Right lung (tissue), 5 donors: ENCODE data around the gene IFT57. TPM values are rescaled to one million over a fixed set of nuclear protein-coding genes. Genes with fewer than 3 reads are reported as not detected.
A peak's percentile ranks its signal among the peaks of the same experiment; 100 is the strongest.

Source experiments
- DNase-seq, 2 donors: peaks; one replicate each; pipeline ENCODE4 v3.0.0-alpha.2; 2013
- polyA plus RNA-seq, 5 donors: library from polyadenylated mRNA; unstranded; fragments of 120-200 nt; gene quantifications; one replicate each; pipeline versions ENCODE4 v1.2.1 to v1.2.3, GENCODE V29; 2013; ENCODE audit warnings: inconsistent platforms in 1 of 5, low replicate concordance in 1 of 5; ENCODE audit not compliant: insufficient read length in 5 of 5, insufficient read depth in 1 of 5

Gene IFT57
- polyA plus RNA-seq, 5 donors: 71.2 to 86.0 (median 79.0) TPM

DNA sequence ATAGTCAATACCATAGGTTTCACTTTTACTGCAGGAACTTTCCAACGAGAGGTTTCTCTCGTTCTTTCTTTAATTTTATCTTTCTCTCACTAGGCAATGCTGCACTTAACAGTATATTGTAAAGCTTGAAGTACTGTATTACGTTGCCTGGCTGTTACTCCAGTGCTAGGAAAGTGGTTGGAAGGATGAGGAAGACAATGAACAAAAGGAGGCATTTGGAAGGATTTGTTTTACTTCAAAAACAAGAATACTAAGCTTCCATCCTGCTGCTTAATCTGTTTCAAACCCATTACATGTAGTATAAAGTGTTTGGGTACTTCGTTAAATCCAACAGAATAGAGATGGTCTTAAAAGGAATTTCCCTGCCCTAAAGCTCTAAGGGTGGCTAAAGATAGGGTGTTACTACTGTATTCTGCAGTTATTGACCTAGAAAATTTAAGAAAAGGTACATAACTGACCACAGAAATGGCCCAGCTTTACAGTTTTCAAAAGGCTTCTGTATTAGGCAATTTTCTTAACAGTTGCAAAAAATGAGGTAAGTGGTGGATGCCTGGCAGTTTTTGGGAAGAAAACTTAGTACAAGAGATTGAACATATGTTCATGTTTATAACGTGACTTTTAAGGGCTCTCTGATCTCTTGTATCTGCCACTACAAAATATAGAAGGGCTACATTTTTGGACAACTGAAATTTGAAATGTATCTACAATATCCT is 785 bp upstream of the IFT57 start:
- DNase-seq: peak; percentile 28 to 33

DNA sequence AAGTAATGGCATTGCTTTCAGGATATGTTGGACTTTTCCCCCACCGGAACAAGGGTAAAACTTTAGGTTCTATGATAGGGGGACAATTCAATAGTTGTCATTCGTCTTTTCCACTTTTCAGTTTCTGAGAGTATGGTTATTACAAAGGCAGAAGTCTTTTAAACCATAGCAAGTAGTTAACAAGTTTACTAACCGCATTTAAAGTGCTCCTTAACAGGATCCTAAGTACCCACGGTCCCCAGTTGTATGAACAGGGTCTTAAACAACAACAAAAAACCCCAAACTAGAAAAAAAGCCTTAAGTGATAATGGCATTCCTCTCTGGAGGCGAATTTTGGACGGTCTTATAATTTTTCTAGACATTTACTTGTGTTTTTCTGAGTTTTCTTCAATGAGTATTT is 831 bp downstream of the IFT57 start:
- peak in 1 of 2 donors; percentile 17 for DNase-seq

DNA sequence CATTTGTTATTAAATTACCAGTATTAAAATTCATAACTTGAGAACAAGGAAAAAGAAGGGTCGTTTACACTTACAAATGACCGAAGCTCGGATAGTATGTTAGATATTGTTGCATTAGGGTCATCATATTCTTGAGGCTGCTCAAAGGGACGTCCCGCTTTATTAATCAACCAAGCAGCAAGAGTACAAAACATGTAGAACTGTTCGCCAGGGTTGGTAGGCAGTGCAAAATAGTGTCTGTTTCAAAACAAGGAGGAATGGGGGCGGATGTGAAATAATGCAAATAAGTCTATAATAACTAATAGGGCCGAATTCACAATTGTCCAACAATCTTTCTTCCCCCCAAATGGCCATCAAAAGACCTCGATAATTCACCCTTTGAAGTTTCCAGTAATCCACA is 2.9 kb downstream of the IFT57 start:
- no peak for DNase-seq

DNA sequence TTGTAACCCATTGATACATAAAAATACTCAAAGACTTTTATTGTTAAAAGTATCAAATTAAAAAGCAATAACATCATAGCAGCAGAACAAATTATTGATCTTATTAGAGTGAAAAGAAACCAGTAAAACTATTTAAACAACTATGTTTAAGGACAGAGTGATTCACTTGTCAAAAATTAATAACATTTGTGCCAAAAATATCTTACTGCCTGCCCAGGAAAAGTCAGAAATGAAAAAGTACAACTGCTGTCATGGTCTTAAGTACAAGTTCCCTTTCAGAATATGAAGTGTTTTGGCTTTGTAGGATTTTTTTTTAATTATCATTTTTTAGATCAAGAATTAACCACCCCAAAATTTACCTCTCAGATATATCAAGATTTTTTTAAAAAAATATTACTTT is 3.4 kb downstream of the IFT57 start:
- DNase-seq: no peak

DNA sequence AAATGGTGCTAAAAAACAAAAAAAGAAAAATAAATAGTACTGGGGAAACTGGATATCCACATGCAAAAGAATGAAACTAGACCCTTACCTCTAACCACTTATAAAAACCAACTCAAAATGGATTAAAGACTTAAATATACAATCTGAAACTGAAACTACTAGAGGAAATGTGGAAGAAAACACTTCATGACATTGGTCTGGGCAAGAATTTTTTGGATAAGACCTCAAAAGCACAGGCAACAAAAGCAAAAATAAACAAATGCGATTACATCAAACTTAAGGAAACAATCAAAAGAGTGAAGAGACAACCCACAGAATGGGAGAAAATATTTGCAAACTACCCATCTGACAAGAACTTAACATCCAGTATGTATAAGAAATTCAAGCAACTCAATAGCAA is 6.4 kb downstream of the IFT57 start:
- no peak for DNase-seq

DNA sequence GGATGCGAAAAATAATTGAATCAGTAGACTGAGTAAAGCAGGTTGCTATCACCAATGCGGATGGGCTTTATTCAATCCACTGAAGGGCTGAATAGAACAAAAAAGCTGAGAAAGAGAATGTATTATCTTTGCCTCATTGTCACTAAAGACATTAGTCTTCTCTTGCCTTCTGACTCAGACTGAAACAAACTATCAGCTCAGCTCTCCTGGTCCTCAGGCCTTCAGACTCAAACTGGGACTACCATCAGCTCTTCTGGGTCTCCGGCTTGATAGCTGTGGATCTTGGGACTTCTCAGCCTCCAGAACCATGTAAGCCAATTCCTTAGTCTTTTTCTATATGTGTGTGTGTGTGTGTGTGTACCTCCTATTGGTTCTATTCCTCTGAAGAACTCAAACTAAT is 12.6 kb downstream of the IFT57 start:
- no peak for DNase-seq

DNA sequence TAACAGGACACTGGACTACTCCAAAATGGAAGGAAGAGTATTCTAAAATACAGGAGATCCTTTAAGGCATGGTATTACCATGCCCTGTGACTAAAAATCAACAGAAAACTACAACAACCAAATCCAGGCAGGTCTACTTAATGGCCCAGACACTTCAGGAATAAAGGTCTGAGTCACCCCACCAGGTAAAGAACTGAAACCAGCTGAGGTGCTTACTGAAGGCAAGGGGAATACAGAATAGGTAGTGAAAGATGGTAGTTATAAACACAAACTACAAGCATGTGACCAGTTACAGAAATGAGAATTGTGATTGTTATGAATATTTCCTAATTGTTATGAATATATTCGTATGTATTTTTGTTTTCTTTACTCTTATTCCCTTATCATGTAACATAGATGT is 13.4 kb downstream of the IFT57 start:
- no peak for DNase-seq

DNA sequence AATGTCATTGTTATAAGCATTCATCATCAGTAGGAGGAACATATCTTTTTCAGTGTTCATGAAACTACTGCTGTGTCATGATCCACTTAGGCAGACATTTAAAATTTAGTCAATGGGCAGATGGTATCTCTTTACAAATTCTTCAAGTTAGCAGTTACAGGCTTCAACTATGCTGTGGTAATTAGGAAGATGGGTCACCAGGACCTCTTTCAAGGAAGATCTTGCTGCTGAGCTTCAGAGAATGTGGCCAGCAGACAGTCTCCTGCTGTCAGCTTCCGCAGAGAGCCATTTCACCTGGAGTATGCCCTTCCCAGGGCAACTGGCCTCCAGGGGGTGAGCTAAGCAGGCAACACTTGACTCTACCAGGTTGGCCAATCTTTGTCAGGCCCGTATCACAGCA is 19.4 kb downstream of the IFT57 start:
- no peak for DNase-seq

DNA sequence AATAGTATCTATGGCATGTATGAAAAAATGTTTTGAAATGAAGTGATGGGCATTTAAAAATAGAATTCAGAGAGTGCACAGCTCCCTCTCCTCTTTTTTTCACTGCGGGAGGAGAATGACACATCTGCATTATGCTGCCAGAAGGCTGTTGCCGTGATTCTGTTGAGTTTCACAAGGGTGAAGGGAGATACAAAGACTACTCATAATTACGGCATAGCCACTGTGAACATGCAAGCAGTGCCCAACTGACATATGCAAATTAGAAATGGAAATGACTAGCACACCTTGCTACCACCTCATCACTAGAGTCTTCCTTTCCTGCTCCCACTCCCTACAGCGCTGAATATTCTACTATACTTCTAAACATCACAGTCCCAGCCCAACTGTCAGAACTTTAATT is 20.1 kb downstream of the IFT57 start:
- no peak for DNase-seq

DNA sequence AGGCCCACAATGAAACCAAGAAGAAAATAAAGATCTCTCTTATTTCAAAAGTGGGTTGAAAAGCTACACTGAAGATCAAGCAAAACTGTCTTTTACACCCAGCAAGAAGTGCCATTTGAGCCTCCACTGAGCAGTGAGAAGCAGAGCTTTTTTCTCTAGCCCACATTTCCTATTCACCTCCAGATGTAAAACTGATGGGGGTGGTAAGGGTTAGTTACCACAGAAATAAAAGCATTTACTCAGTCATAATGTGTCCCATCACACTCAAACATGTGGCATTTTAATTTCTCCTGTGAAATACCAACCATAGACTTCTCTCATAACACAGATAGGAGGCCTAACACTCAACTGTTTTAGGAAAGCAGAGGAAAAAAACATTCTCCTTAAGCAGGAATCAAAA is 21.0 kb downstream of the IFT57 start:
- no peak for DNase-seq

DNA sequence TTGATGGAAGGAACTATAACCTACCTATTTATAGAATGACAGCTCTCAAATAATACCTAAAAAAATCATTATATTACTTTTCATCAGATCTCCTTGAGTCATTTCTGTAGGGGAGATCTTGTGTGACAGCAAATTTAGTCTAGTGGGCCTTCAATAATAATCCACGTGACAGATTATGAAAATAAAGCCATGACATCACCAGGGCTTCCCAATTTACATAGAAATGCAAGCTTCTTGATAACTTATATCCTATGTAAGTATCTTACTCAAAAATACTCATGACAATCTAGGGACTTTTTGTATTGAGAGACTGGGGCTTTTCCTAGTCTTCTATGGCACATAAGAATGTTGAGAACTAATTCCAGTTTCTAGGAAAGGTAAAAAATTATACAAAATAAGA is 21.6 kb downstream of the IFT57 start:
- DNase-seq: no peak

DNA sequence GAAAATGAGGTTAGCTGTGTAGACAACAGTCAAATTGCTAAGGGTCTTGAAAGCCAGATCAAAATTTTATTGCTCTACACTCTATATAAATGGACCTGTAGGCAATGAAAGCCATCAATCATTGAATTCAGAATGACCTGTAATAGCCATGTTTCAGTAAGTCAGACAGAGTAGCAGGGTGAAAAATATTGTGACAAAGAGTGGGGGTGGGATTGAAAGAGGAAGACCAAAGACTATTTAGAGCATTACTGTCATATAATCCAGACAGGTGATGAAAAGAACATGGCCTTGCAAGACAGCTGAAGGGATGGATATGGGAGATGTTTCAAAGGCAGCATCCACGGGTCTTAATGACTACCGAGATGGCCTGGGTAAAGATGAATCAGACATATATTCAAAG is 22.2 kb downstream of the IFT57 start:
- DNase-seq: no peak

DNA sequence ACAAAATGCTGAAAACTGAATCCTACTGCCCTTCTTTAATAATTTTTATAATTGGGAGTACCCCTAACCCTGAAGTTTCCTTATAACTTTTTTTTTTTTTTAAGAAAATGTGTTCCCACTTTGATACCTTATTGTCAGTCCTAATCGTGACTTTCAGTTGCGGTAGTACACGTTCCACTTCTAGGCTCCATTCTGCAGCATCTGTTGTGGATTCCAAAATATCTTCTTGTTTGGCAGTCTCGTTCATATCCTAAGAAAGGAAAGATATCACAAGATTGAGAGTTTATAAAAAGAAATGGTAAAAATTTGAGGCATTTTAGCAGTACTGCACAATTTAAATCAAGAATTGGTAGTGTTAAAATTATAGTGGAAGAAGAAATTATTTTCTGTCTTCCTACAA is 30.8 kb downstream of the IFT57 start:
- no peak for DNase-seq

DNA sequence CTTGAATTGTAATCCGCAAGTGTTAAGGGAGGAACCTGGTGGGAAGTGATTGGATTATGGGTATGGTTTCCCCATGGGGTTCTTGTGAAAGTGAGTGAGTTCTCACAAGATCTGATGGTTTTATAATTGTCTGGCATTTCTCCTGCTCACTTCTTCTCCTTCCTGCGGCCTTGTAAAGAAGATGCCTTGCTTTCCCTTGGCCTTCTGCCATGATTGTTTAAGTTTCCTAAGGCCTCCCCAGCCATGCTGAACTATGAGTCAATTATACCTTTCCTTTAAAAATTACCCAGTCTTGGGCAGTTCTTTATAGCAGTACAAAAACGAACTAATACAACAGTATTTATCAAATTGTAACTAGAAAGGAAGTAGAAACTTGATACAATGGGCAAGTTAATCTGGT is 31.9 kb downstream of the IFT57 start:
- no peak for DNase-seq

DNA sequence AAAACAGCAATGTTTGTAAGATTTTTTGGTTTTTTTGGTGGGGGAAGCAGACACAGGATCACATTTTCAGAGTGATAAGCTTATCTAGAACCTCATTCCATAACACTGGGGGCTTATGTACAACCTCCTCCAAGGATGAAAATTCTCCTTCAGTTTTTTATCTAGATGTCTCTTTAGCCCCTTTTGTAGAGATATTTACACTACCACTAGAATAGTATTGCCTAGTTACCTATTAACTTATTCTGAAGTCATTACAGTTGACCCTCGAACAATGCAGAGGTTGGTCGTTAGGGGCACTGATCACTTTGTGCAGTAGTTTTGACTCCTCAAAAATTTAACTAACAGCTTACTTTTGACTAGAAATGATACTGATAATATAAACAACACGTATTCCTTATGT is 32.8 kb downstream of the IFT57 start:
- no peak for DNase-seq

DNA sequence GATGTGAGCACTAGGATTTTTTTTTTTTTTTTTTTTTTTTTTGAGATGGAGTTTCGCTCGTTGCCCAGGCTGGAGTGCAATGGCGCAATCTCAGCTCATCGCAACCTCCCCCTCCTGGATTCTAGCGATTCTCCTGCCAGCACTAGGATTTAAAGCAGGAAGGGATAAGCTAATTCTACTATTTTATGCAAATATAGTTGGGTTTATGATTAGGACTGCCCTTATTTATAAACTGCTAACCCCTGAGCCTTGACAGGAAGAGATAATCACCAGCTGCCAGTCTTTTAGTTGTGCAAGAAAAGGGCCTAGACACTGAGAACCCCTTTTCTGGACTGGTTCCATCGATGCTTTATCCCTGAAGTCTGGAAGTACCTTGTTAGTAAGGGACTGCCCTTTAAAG is 36.7 kb downstream of the IFT57 start:
- DNase-seq: no peak

DNA sequence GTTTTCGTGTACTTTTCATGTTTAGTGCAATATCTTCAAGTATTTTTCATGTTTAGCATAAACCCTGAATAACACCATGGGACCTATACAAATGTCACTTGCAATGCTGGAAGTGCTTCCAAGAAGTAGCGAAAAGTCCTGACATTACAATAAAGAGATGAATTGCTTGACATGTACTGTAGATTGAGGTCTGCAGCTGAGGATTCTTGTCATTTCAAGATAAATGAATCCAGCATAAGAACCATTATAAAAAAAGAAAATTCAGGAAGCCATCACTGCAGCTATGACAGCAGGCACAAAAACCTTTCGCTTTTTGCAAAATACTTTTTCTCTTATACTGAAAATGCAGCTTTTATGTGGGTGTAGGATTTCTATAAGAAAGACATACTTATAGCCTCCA is 37.4 kb downstream of the IFT57 start:
- no peak for DNase-seq

DNA sequence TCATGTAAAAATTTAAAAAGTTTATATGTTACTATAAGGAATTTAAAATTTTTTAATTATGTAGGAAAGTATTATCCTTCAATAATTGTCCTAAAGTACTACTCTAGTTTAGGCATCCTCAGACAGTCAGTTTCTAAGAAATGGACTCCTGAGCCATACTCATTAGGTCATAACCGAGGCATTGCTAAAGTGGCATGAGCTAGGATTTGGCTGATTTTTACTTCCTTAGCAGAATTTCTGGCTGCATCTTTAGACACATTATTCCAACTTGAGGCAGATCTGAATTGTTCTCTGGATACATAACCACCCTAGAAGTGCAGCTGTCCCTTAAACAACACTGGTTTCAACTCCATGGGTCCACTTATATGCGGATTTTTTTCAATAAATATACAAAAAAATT is 38.3 kb downstream of the IFT57 start:
- no peak for DNase-seq

DNA sequence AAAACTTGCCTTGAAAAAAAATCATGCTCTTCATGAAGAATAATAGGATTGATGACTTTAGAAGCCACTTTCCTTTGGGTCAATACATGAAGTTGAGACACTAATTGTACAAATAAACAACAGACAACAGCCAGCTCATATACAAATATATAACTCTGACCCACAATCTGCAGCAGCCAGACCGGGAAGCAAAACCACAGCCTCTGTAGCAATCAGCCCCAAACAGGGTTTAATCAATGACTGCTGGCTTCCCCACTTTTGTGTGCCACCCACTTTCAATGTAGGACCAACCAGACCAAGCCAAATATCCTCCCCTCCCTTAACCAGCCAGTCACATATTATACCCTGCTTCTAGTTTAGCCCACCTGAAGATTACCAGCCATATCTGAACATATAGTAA is 39.0 kb downstream of the IFT57 start:
- DNase-seq: no peak

DNA sequence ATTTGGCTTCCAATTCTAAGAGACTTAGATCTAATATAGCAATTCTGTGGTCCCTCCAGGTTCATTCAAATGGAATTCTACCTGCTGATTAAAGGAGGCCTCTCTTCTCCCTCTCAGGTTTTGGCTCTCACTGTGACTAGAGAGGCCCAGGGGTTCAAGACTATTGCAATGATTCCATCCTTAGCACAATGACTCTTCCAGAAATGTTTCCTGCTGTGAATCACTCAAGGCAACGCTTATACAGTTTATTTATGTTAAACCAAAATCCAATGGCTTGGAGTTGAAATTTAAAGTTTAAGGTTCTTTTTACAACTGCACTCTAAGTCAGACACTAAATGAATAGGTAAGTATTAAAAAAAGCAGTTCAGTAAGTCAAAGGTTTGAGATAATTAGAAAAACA is 39.9 kb downstream of the IFT57 start:
- DNase-seq: no peak

DNA sequence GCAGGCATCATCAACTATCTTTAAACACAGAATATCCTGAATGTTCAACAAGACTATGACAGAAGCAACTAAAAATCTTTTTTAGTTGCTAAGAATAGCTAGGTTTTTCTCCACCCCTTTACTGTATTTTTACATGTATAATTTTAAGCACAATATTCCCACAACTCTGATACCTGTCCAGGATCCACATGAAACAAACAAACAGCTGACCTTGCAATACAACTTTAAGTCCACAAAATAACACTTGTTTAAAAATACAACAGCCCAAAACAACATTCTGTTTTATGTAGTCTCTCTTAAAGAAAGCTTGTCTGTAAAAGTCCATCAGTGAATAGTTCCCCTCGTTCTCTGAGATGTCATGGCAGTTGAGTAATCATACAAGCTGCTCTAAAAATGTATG is 41.1 kb downstream of the IFT57 start:
- DNase-seq: no peak

DNA sequence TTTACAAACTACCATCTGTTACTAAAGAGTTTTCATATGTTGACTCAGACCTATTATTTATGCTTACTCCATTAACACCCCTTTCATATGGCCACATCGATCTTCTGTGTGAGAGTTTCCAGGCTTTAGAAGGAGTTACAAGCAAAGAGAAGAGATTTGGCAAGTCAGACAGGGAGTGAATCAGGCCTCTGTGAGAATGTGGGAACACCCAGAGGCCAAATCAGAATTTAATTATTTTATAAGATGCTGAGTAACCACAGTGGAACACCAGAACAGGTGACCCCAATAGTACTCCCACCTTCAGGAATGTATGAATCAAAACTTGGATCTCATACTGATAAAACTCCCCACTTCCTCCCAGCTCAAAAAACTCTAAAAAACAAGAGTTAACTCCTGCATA is 42.0 kb downstream of the IFT57 start:
- no peak for DNase-seq

DNA sequence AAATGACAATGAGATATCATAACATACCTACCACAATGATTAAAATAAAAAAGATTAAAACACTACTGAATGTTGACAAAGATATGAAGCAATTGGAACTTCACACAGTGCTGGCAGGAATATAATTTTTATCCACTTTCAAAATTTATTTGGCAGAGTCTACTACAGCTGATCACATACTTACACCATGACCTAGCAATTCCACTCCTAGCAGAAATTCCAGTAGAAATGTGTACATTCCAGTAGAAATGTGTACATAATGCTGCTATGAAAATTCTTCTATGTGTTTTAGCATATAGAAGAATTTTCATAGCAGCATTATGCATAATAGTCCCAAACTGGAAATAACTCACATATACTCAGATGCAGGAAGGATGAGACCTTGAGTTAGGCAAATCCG is 43.5 kb downstream of the IFT57 start:
- DNase-seq: no peak

DNA sequence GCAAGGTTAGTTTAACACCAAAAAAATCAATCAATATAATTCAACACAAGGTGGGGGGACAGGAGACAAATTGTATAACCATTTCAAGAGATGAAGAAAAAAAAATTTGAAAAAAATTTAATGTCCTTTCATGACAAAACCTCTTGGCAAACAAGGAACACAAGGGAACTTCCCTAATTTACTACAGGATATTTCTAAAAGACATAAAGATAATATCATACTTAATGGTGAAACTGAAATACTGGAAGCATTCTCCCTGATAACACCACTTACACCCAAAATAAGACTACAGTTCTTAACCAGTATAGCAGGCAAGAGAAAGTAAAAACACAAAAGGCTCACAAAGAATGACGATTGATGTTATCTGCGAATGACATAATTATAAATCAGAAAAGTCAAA is 44.7 kb downstream of the IFT57 start:
- no peak for DNase-seq

DNA sequence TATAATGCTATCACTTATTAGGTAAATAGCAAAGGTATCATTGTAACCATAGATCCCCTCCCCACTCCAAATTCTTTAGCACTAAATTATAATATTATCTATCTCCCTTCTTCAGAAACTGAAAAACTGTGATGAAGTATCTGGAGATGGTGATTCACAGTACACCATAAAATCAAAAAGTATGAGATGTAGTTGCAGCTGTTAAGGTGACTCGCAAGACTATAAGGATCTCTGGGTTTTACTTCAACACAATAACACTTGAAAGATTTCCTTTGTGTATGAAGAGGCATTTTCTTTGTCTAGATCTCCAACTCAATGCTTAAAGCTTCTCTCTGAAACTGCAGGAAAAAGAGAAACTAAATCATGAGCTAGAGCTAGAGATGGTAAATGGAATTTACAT is 46.9 kb downstream of the IFT57 start:
- DNase-seq: no peak
